AG09319 (cell line): ENCODE measurements around the gene PRRG2.

Experiments
- DNase-seq: peaks from one replicate; pipeline ENCODE4 v3.0.0-alpha.2; 2010; ENCODE audit warnings: low read depth; ENCODE audit errors: extremely low read depth
- TF ChIP-seq, protein P1 (sequence below): IDR thresholded peaks from 2 replicates; pipeline ENCODE4 v1.5.1; 2011; ENCODE audit warnings: low read depth, mild to moderate bottlenecking, inconsistent platforms, low read length, moderate library complexity

PRRG2 gene

DNA sequence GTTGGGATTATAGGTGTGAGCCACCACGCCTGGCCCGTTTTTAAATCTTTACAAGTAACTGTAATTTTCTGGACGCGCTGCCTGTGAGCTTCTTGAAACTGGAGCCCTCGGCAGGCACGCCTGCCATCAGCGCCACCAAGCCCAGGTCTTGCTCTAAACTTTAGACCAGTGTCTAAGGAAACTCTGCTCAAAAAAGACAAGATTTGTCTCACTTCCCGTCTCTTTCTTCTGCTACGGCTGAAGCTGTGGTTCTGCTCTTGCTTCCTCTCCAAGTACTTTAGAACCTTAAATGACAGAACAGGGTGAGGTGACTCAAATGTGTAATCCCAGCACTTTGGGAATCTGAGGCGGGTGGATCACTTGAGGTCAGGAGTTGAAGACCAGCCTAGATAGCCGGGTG, 28.4 kb upstream of the PRRG2 start:
- TF ChIP-seq, protein P1, sequence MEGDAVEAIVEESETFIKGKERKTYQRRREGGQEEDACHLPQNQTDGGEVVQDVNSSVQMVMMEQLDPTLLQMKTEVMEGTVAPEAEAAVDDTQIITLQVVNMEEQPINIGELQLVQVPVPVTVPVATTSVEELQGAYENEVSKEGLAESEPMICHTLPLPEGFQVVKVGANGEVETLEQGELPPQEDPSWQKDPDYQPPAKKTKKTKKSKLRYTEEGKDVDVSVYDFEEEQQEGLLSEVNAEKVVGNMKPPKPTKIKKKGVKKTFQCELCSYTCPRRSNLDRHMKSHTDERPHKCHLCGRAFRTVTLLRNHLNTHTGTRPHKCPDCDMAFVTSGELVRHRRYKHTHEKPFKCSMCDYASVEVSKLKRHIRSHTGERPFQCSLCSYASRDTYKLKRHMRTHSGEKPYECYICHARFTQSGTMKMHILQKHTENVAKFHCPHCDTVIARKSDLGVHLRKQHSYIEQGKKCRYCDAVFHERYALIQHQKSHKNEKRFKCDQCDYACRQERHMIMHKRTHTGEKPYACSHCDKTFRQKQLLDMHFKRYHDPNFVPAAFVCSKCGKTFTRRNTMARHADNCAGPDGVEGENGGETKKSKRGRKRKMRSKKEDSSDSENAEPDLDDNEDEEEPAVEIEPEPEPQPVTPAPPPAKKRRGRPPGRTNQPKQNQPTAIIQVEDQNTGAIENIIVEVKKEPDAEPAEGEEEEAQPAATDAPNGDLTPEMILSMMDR, result no peak

DNA sequence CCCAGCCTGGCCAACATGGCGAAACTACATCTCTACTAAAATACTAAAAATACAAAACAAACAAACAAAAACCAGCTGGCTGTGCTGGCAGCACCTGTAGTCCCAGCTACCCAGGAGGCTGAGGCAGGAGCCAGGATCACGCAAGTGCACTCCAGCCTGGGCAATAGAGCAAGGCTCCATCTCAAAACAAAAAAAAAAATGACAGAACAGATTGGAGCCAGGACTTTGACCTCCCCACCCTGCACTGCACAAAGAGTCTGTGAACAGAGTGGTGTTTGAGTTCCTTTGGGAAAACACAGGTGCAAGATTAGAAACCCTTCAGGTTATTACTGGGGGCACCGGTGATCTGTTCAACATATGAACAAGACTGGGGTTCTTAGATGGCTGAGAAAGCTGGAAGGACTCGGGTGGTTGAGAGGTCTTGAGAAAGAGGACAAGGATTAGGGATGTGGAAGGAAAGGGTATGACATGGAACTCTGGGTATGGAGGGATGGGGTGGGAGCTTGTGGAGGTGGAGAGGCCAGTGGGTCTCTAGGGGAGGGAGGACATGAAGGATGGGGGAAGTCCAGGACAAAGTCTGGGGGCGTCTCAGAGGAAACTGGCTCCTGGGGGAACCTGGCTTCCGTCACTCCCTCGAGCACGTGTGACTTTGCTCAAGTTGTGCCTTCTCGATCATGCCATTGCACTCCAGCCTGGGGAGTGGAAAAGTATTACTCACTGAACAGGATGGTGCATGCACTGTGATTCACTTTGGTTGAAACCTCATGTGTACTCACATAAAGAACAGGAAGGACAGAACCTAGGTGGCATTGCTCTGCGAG, 27.5 kb upstream of the PRRG2 start:
- no peak for DNase-seq
- TF ChIP-seq, protein P1, result no peak

More for the DNA sequence above, 28.4 kb upstream of the PRRG2 start:
- no peak for DNase-seq

DNA sequence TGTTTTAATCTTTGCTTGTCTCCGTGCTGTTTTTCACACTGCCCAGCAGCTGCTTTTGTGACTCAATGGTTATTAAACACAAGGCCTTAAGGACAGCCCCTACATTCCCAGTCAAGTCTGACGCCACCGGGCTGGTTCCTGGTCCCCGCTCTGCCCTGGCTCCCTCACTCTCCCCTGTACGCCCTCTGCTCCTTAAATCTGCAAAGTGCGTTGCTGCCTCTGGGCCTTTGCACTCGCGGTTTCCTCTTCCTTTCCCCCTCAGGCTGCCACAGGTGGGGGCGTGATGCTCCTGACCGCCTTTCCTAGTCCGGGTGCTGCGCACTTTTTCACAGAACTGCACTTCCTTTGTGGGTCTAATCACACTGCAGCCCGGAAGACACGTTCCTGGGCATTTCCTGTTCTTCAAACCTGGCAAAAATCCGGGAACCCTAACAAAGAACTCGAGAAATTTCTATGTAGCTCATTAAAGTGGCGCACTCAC, 26.4 kb upstream of the PRRG2 start:
- no peak for DNase-seq
- TF ChIP-seq, protein P1, result no peak

DNA sequence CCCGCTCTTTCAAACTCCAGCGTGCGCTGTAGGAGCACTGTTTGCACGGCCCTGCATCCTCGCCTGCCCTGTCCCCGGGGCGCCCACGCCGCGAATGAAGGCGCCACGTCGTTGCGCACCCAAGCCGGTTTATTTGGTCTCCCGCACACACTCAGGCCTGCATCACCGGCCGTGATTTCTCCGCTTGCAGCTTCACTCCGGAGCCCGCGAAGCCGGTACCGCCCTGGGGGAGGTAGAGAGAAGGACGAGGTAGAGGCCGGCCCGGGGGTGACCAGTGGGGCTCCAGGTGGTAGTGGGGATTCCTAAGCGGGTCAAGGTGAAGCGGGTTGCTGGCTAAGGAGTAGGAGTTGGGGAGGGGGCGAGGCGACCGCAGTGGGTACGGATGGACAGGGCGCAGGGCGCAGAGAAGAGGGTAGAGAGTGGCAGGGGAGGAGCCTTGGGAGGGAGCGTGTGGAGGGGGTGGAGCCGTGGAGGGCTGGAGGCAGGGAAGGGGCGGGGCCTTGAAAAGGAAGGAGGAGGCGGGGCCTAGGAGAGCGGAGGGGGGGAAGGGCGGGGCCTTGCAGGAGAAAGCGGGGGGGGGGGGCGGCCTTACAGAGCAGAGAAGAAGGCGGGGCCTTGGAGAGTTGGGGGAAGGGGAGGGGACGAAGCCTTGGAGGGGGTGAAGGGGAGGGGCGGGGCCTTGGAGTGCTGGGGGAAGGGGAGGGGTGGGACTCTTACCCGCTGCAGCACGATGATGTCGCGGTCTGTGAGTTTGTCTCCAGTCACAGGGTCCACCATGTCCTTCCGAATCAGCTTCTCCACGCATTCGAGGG, 25.3 kb upstream of the PRRG2 start:
- TF ChIP-seq, protein P1, result no peak
- DNase-seq, result no peak

DNA sequence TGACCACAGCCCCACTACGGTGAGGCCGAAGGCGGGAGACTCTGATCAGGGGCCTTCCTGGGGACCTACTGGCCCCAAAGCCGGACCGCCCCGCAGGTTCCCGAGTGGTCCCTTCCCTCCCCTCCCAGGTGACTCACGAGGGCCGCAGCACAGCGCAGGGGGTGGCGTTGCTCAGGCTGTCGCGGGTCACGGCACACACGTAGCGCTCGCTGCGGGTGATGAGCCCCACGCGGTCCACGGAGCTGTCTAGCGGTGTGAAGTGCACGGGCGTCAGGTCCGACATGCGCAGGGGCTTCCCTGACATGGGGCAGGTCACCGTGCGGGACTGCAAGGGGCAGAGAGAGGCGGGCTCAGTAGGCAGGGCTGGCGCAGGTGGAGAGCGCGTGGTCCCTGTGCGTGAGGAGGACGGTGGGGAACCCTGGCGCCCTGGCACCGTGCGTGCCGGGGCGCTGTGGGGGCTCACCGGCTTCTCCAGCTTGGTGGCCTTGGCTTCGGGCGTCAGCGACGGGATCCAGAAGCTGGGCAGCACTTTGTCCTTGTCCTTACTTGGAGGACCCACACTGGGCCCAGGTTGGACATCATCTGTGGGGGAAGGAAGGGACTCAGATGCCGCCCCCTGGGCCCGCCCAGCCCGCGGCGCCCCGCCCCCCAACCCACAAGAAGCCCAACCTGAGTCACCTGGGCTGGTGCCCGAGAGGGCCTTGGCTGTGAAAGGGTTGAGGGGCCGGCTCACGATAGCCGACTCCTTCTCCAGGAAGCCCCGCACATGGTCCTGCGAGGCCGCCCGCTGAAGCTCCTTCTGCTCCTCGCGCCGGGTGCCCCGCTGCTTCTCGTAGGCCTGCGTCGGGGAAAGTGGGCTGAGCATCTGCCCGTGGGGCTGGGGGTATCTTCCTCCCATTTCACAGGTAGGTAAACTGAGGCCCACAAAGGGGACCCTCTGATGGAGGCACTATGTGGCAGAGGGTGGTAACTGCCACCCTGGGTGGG, 24.4 kb upstream of the PRRG2 start:
- DNase-seq, result no peak
- TF ChIP-seq, protein P1, result no peak

DNA sequence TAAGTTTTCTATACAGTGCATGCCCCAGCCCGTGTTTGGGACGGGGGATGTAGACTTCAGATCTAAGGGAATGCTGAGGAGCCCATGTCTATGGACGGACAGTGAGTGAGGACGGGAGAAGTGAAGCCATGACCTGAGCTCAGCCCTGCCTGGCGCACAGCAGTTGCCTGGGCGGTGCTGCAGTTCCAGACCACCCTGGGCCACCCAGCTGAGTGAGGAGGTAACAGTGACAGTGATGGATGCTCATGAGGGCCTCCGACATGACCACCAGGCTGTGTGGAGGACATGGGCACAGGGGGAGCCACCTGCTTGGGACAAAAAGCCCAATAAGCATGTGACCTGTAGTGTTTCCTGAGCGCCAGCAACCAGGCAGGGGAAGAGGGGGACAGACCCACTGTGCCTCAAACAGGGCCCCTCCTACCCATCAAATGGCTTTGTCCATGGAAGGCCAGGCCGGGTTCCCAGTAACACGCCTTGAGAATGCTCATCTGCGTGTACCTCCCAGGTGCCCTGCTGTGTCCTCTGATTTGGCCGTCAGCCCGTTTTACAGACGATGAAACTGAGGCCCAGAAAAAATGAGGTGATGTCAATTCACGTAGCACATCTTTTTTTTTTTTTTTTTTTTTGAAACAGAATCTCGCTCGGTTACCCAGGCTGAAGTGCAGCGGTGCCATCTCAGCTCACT, 23.3 kb upstream of the PRRG2 start:
- no peak for DNase-seq
- TF ChIP-seq, protein P1, result no peak
